Measurements from ENCODE around the gene MUC4.

DNA sequence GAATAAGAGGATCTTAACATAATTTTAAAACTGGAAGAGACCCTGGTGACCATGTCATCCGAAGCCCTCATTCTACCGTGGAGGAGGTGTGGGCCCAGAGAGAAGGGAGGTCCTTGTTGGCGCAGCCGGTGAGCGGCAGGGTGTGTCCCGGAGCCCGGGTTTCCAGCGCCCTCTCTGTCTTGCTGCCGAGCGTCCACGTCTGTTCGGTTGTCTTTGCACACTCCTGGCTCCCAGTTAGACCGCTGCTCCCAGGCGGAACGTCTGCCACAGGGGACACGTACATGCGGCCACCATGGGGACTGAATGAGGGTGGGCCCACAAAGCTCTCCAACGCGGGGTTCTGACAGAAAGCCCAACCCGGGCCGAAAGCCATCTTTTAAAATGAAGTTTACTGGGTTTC is 6.6 kb upstream of the MUC4 start:
- TF ChIP-seq, protein P1, sequence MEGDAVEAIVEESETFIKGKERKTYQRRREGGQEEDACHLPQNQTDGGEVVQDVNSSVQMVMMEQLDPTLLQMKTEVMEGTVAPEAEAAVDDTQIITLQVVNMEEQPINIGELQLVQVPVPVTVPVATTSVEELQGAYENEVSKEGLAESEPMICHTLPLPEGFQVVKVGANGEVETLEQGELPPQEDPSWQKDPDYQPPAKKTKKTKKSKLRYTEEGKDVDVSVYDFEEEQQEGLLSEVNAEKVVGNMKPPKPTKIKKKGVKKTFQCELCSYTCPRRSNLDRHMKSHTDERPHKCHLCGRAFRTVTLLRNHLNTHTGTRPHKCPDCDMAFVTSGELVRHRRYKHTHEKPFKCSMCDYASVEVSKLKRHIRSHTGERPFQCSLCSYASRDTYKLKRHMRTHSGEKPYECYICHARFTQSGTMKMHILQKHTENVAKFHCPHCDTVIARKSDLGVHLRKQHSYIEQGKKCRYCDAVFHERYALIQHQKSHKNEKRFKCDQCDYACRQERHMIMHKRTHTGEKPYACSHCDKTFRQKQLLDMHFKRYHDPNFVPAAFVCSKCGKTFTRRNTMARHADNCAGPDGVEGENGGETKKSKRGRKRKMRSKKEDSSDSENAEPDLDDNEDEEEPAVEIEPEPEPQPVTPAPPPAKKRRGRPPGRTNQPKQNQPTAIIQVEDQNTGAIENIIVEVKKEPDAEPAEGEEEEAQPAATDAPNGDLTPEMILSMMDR (IDR thresholded peaks at IDR 0.05; ENCODE audit: low read depth, low read length), result no peak
- TF ChIP-seq, protein P2, sequence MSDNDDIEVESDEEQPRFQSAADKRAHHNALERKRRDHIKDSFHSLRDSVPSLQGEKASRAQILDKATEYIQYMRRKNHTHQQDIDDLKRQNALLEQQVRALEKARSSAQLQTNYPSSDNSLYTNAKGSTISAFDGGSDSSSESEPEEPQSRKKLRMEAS (IDR thresholded peaks at IDR 0.05; ENCODE audit: low read depth, low read length), result no peak
- TF ChIP-seq POLR2A (IDR thresholded peaks at IDR 0.05; ENCODE audit: extremely low read depth, insufficient read length) (no peak), MYC (IDR thresholded peaks at IDR 0.05; ENCODE audit: low read depth, low read length) (no peak)
